Gastroesophageal sphincter (tissue), 4 donors: Measurements from ENCODE around the gene TMEM134. TPM values are rescaled to one million over a fixed set of nuclear protein-coding genes. Genes with fewer than 3 reads are reported as not detected.

Experiments used
- ATAC-seq: fragments of 150-250 bp; one replicate; pipeline ENCODE4 v1.9.1; 2016; ENCODE audit warnings: mild to moderate bottlenecking, moderate library complexity
- H3K27ac ChIP-seq, 4 donors: fragments of 200-600 bp; sonication (generic) in 3 of 4; 1 replicate in 3 of 4; 2 replicates in 1 of 4; pipeline ENCODE4 v1.5.1; 2016 to 2019
- H3K27me3 ChIP-seq: fragments of 200-600 bp; sonication (generic); one replicate; pipeline ENCODE4 v1.5.1; 2019
- H3K36me3 ChIP-seq, 2 donors: fragments of 200-600 bp; sonication (generic); one replicate each; pipeline ENCODE4 v1.5.1; 2019; ENCODE audit warnings: control low read depth in 1 of 2
- H3K4me1 ChIP-seq, 3 donors: fragments of 200-600 bp; sonication (generic); 1 replicate in 2 of 3; 2 replicates in 1 of 3; pipeline ENCODE4 v1.5.1; 2016 to 2019; ENCODE audit warnings: control low read depth in 2 of 3
- H3K4me3 ChIP-seq, 2 donors: fragments of 200-600 bp; sonication (generic); one replicate each; pipeline ENCODE4 v1.5.1; 2019; ENCODE audit warnings: mild to moderate bottlenecking in 1 of 2, moderate library complexity in 1 of 2
- H3K9me3 ChIP-seq, 3 donors: fragments of 200-600 bp; sonication (generic); one replicate each; pipeline ENCODE4 v1.5.1; 2017 to 2019; ENCODE audit warnings: control low read depth in 2 of 3
- CTCF ChIP-seq, 4 experiments: fragments of 200-600 bp in 2 of 4; fragments of 450-650 bp in 2 of 4; sonication (generic) in 1 of 4; IDR thresholded peaks; one replicate each; pipeline ENCODE4 v1.5.1; 2017 to 2019; ENCODE audit warnings: antibody characterized with exemption in 4 of 4, mild to moderate bottlenecking in 2 of 4, moderate library complexity in 2 of 4
- EP300 ChIP-seq: sonication (generic); formaldehyde crosslinking; IDR thresholded peaks from one replicate; pipeline ENCODE4 v1.6.1; 2017; ENCODE audit warnings: antibody characterized with exemption, mild to moderate bottlenecking
- POLR2A ChIP-seq, 2 donors: fragments of 450-650 bp; IDR thresholded peaks; one replicate each; pipeline ENCODE4 v1.6.1; 2017; ENCODE audit warnings: antibody characterized with exemption in 2 of 2, mild to moderate bottlenecking in 2 of 2, moderate library complexity in 1 of 2
- POLR2AphosphoS5 ChIP-seq: sonication (generic); formaldehyde crosslinking; IDR thresholded peaks from one replicate; pipeline ENCODE4 v1.6.1; 2017; ENCODE audit warnings: antibody characterized with exemption
- WGBS, 2 donors: methylation state at CpG; one replicate each; pipeline ENCODE4 v1.1.5; 2018; ENCODE audit warnings: low coverage in 1 of 2; 5-methylcytosine and 5-hydroxymethylcytosine counted together
- total RNA-seq, 4 donors: library from RNA; depleted of rRNA; stranded (reverse); fragments of >200 nt; gene quantifications; one replicate each; pipeline ENCODE4 v1.1.0, GENCODE V29; 2016

TMEM134 gene
- total RNA-seq, 4 donors from 2014 or later = 22.2 to 35.2 (median 32.5) TPM

GRCh38 chr11:67506426-67507051, 37.5 kb upstream of the TMEM134 start:
- Histone ChIP-seq H3K27me3 (peaks cover 33% of the 10 kb centered on the region), H3K4me3 (peak overlapping the region in 1 of 2 donors; percentile 67), H3K4me1 (peaks cover 0 to 58% (median 34%) of the 10 kb centered on the region in 3 donors), H3K27ac (peak overlapping the region; percentile 67 to 100 (median 96)), H3K36me3 (peaks cover 0 to 11% of the 10 kb centered on the region in 2 donors), H3K9me3 (no peaks in the 10 kb centered on the region)
- TF ChIP-seq CTCF (IDR thresholded peaks at IDR 0.05) = no peak
- ATAC-seq = no peak
- whole genome bisulfite sequencing, 2 donors = 63 to 70% methylated on average over 2 to 5 of the region's 16 CpGs

- ATAC-seq = peak; percentile 54
- peak overlapping the region; percentile 45 to 67 for H3K4me3 ChIP-seq
Observed at GRCh38 chr11:67505605-67506396, 36.8 kb upstream of the TMEM134 start.

GRCh38 chr11:67504950-67505581, 36.0 kb upstream of the TMEM134 start, which contains the start of gene PITPNM1:
PITPNM1 (minus strand) TSS chr11:67505363; CDS start chr11:67504180, 1,183 bp downstream.
- no CpG with 5 or more reads among the region's 58 CpGs for WGBS, 2 donors
- Histone ChIP-seq H3K36me3 (peaks cover 0 to 24% of the 10 kb centered on the region in 2 donors), H3K4me1 (peaks cover 0 to 58% (median 34%) of the 10 kb centered on the region in 3 donors), H3K27ac (peak within 1 kb of the TSS; percentile 60 to 100 (median 96)), H3K27me3 (peaks cover 32% of the 10 kb centered on the region), H3K4me3 (peak within 1 kb of the TSS; percentile 45 to 67), H3K9me3 (no peaks in the 10 kb centered on the region)
- no peak for TF ChIP-seq EP300
- TF ChIP-seq POLR2A (IDR thresholded peaks at IDR 0.05) = peak; percentile 29 to 32
- peak; percentile 4 for ATAC-seq

More at GRCh38 chr11:67505605-67506396, 36.8 kb upstream of the TMEM134 start:
- H3K4me1 ChIP-seq = peaks cover 0 to 58% (median 34%) of the 10 kb centered on the region in 3 donors
- H3K36me3 ChIP-seq = peaks cover 0 to 19% of the 10 kb centered on the region in 2 donors
- no peaks in the 10 kb centered on the region for H3K9me3 ChIP-seq
- 10% methylated on average over 2 of the region's 17 CpGs; no CpG with 5 or more reads in 1 of the 2 donors for WGBS, 2 donors
- peaks cover 32% of the 10 kb centered on the region for H3K27me3 ChIP-seq
- TF ChIP-seq CTCF (IDR thresholded peaks at IDR 0.05) = peak in 3 of 4 experiments; percentile 96 to 99 (median 96)
- TF ChIP-seq EP300 = no peak
- TF ChIP-seq POLR2A (IDR thresholded peaks at IDR 0.05) = no peak
- TF ChIP-seq POLR2AphosphoS5 = peak; percentile 86
- peak overlapping the region; percentile 60 to 100 (median 96) for H3K27ac ChIP-seq

- Histone ChIP-seq H3K4me3 (peak overlapping the region; percentile 45 to 67), H3K9me3 (no peaks in the 10 kb centered on the region), H3K4me1 (peaks cover 0 to 57% (median 34%) of the 10 kb centered on the region in 3 donors), H3K27me3 (peaks cover 32% of the 10 kb centered on the region), H3K27ac (peak overlapping the region; percentile 60 to 100 (median 96)), H3K36me3 (peaks cover 0 to 29% of the 10 kb centered on the region in 2 donors)
- no peak for TF ChIP-seq POLR2AphosphoS5
- no peak for TF ChIP-seq EP300
- TF ChIP-seq POLR2A (IDR thresholded peaks at IDR 0.05) = no peak
- no peak for TF ChIP-seq CTCF (IDR thresholded peaks at IDR 0.05)
- ATAC-seq = no peak
- WGBS, 2 donors = 0 to 3% methylated on average over 5 to 12 of the region's 101 CpGs
Observed at GRCh38 chr11:67504005-67504949, 35.2 kb upstream of the TMEM134 start.
